ENCODE results near the gene PSMD8.

GRCh38 chr19:38336638-38337359 lies 37.6 kb upstream of the PSMD8 start:
- TF ChIP-seq, protein P1, sequence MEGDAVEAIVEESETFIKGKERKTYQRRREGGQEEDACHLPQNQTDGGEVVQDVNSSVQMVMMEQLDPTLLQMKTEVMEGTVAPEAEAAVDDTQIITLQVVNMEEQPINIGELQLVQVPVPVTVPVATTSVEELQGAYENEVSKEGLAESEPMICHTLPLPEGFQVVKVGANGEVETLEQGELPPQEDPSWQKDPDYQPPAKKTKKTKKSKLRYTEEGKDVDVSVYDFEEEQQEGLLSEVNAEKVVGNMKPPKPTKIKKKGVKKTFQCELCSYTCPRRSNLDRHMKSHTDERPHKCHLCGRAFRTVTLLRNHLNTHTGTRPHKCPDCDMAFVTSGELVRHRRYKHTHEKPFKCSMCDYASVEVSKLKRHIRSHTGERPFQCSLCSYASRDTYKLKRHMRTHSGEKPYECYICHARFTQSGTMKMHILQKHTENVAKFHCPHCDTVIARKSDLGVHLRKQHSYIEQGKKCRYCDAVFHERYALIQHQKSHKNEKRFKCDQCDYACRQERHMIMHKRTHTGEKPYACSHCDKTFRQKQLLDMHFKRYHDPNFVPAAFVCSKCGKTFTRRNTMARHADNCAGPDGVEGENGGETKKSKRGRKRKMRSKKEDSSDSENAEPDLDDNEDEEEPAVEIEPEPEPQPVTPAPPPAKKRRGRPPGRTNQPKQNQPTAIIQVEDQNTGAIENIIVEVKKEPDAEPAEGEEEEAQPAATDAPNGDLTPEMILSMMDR (IDR thresholded peaks at IDR 0.05; ENCODE audit: low read length) = no peak
- no peak for TF ChIP-seq EZH2 (IDR thresholded peaks at IDR 0.05; ENCODE audit: borderline replicate concordance, low read length)

Data from OCI-LY1 (cell line).